ENCODE measurements around the gene ADRB2. TPM values are rescaled to one million over a fixed set of nuclear protein-coding genes. Genes with fewer than 3 reads are reported as not detected.

Gene ADRB2
- total RNA-seq, 1 donor from 2014 or later: 1.6 TPM

Other genes starting within 250 kb of the ADRB2 start
- gene HTR4, start 172.1 kb upstream of the ADRB2 start, total RNA-seq: not detected
- gene SH3TC2, start 236.5 kb downstream of the ADRB2 start, total RNA-seq: 0.43 TPM

Data from left lobe of liver (tissue), 1 donor.